IMR-90 (cell line): ENCODE results near the gene ERN1. TPM values are rescaled to one million over a fixed set of nuclear protein-coding genes. Genes with fewer than 3 reads are reported as not detected.

Source experiments
- ATAC-seq: fragments of 200-7000 bp; cut with Tn5 transposase; 2 replicates; pipeline ENCODE4 v1.9.1; 2020; ENCODE audit warnings: low read depth, mild to moderate bottlenecking, moderate library complexity
- BruUV-seq: library from RNA; stranded (reverse); fragments of 400-500 nt; replicated peaks from 2 replicates; lab custom pipeline; 2021; lab: Mats Ljungman, UMichigan
- CTCF ChIA-PET: fragments of 300-600 bp; formaldehyde crosslinking; extraction: SDS; loops from one replicate; lab custom pipeline; 2021; ENCODE audit warnings: antibody characterized with exemption; lab: Yijun Ruan, JAX
- POLR2A ChIA-PET: fragments of 300-600 bp; sonication (Branson Sonifier 250); formaldehyde crosslinking; loops from one replicate; lab custom pipeline; 2022; ENCODE audit warnings: antibody characterized with exemption; ENCODE audit not compliant: unreplicated experiment; lab: Charles Lee
- DNase-seq: peaks from one replicate; pipeline ENCODE4 v3.0.0; 2013
- H2AFZ ChIP-seq: replicated peaks from 2 replicates; pipeline ENCODE3; 2013; ENCODE audit warnings: low read length, mild to moderate bottlenecking; ENCODE audit not compliant: poor library complexity
- H2AK5ac ChIP-seq: 2 replicates; pipeline ENCODE4 v1.6.1; 2013; ENCODE audit warnings: low read depth, low read length, inconsistent platforms
- H2AK9ac ChIP-seq: replicated peaks from 2 replicates; pipeline ENCODE3; 2013; ENCODE audit warnings: mild to moderate bottlenecking, low read depth, low read length, moderate library complexity; ENCODE audit not compliant: poor library complexity
- H2BK120ac ChIP-seq: 2 replicates; pipeline ENCODE4 v1.6.1; 2013; ENCODE audit warnings: low read depth, low read length, inconsistent platforms
- H2BK15ac ChIP-seq: 3 replicates; pipeline ENCODE4 v1.6.1; 2013; ENCODE audit warnings: low read depth, low read length, inconsistent platforms
- H2BK20ac ChIP-seq: 2 replicates; pipeline ENCODE4 v1.6.1; 2013; ENCODE audit warnings: low read depth, mild to moderate bottlenecking, inconsistent platforms, low read length, moderate library complexity
- H2BK5ac ChIP-seq: 2 replicates; pipeline ENCODE4 v1.6.1; 2013; ENCODE audit warnings: mild to moderate bottlenecking, low read depth, low read length, inconsistent platforms; ENCODE audit not compliant: poor library complexity, severe bottlenecking
- H3K14ac ChIP-seq: replicated peaks from 2 replicates; pipeline ENCODE4 v1.6.1; 2013; ENCODE audit warnings: low read depth, low read length, inconsistent platforms
- H3K18ac ChIP-seq: 2 replicates; pipeline ENCODE4 v1.6.1; 2013; ENCODE audit warnings: low read depth, low read length, control low read depth
- H3K23ac ChIP-seq: 2 replicates; pipeline ENCODE4 v1.6.1; 2013; ENCODE audit warnings: low read depth, low read length, inconsistent platforms
- H3K27ac ChIP-seq: 2 replicates; pipeline ENCODE4 v1.5.1; 2013; ENCODE audit warnings: mild to moderate bottlenecking, control low read depth, low read length; ENCODE audit not compliant: insufficient read depth
- H3K27me3 ChIP-seq: 2 replicates; pipeline ENCODE4 v1.6.1; 2013; ENCODE audit warnings: low read length; ENCODE audit not compliant: control insufficient read depth, insufficient read depth
- H3K36me3 ChIP-seq: 2 replicates; pipeline ENCODE4 v1.6.1; 2013; ENCODE audit warnings: low read length, mixed read lengths; ENCODE audit not compliant: control insufficient read depth, insufficient read depth
- H3K4ac ChIP-seq: 2 replicates; pipeline ENCODE4 v1.6.1; 2013; ENCODE audit warnings: low read depth, low read length, inconsistent platforms
- H3K4me1 ChIP-seq: 2 replicates; pipeline ENCODE4 v1.6.1; 2013; ENCODE audit warnings: low read length, mixed read lengths; ENCODE audit not compliant: control insufficient read depth, insufficient read depth
- H3K4me2 ChIP-seq: 2 replicates; pipeline ENCODE4 v1.6.1; 2013; ENCODE audit warnings: low read depth, mild to moderate bottlenecking, control low read depth, low read length, moderate library complexity
- H3K4me3 ChIP-seq: 2 replicates; pipeline ENCODE4 v1.5.1; 2013; ENCODE audit warnings: low read depth, mild to moderate bottlenecking, control low read depth, low read length, moderate library complexity; ENCODE audit not compliant: insufficient read depth
- H3K56ac ChIP-seq: 2 replicates; pipeline ENCODE4 v1.6.1; 2013; ENCODE audit warnings: low read length, inconsistent platforms; ENCODE audit not compliant: insufficient read depth; ENCODE audit errors: extremely low read depth
- H3K79me1 ChIP-seq, 2 experiments: 2 replicates each; pipeline ENCODE4 v1.6.1; 2013; ENCODE audit warnings: low read length in 2 of 2, inconsistent platforms in 1 of 2, low read depth in 1 of 2
- H3K9ac ChIP-seq: 2 replicates; pipeline ENCODE4 v1.6.1; 2013; ENCODE audit warnings: low read depth, low read length, control low read depth
- H3K9me1 ChIP-seq: 2 replicates; pipeline ENCODE4 v1.6.1; 2013; ENCODE audit warnings: low read length, inconsistent platforms; ENCODE audit not compliant: insufficient read depth
- H3K9me3 ChIP-seq: 2 replicates; pipeline ENCODE4 v1.6.1; 2013; ENCODE audit warnings: low read length; ENCODE audit not compliant: control insufficient read depth, insufficient read depth
- H4K20me1 ChIP-seq: 2 replicates; pipeline ENCODE4 v1.6.1; 2013; ENCODE audit warnings: low read length, inconsistent platforms; ENCODE audit not compliant: insufficient read depth
- H4K5ac ChIP-seq: 2 replicates; pipeline ENCODE4 v1.6.1; 2013; ENCODE audit warnings: mild to moderate bottlenecking, low read depth, low read length, control low read depth
- H4K8ac ChIP-seq, 2 experiments: 2 replicates each; pipeline ENCODE4 v1.6.1; 2013; ENCODE audit warnings: low read depth in 2 of 2, low read length in 2 of 2, control low read depth in 1 of 2, inconsistent platforms in 1 of 2
- H4K91ac ChIP-seq: 2 replicates; pipeline ENCODE4 v1.6.1; 2013; ENCODE audit warnings: low read depth, low read length, inconsistent platforms; ENCODE audit not compliant: insufficient read depth
- CEBPB ChIP-seq: IDR thresholded peaks from 2 replicates; pipeline ENCODE4 v1.6.1; 2012; ENCODE audit warnings: low read depth, low read length, improper control_type of control experiment
- FOS ChIP-seq: fragments of 150-350 bp; IDR thresholded peaks from 2 replicates; pipeline ENCODE4 v1.6.1; 2016; ENCODE audit warnings: low read depth, low read length
- MAFK ChIP-seq: IDR thresholded peaks from 2 replicates; pipeline ENCODE4 v1.6.1; 2012; ENCODE audit warnings: low read depth, low read length, improper control_type of control experiment
- MAZ ChIP-seq: IDR thresholded peaks from 2 replicates; pipeline ENCODE4 v1.6.1; 2012; ENCODE audit warnings: low read depth, mild to moderate bottlenecking, low read length, improper control_type of control experiment, moderate library complexity, borderline replicate concordance
- WGBS, 2 experiments: methylation state at CpG; one replicate each; pipeline versions ENCODE4 v1.1.5 to v1.1.7; 2013; ENCODE audit warnings: missing lambda C conversion rate in 2 of 2; ENCODE audit not compliant: insufficient read length in 1 of 2; ENCODE audit errors: extremely low coverage in 2 of 2; 5-methylcytosine and 5-hydroxymethylcytosine counted together
- dilution Hi-C: fragments of 300-500 bp; cut with HindIII; formaldehyde crosslinking; loops from one replicate; pipeline ENCODE4 v1.14.3; 2018; ENCODE audit warnings: low sequenced_read_pairs; ENCODE audit not compliant: unreplicated experiment
- in situ Hi-C: fragments of 300-500 bp; cut with MboI; formaldehyde crosslinking; loops from 3 replicates; pipeline ENCODE4 v1.14.3; 2019; ENCODE audit warnings: low sequenced_read_pairs, inconsistent platforms, mixed read lengths
- intact Hi-C: fragments of 100-400 bp; cut with micrococcal nuclease; formaldehyde crosslinking; loops from 2 replicates; pipeline ENCODE4 v1.10.0; 2022
- polyA plus RNA-seq, 3 experiments: library from polyadenylated mRNA; depleted of rRNA; stranded (reverse); fragments of >200 nt; gene quantifications; 2 replicates each; pipeline ENCODE4 v1.2.3, GENCODE V29; 2012; ENCODE audit warnings: low replicate concordance in 1 of 3
- total RNA-seq: library from RNA; depleted of rRNA; stranded (reverse); fragments of >200 nt; gene quantifications from 2 replicates; pipeline ENCODE4 v1.2.3, GENCODE V29; 2012
- TF ChIP-seq, protein P1 (sequence below): fragments of 150-350 bp; IDR thresholded peaks from 2 replicates; pipeline ENCODE4 v1.6.1; 2017; ENCODE audit warnings: mild to moderate bottlenecking, antibody characterized with exemption, low read length, low read depth

The ERN1 gene
- total and polyA plus RNA-seq, 2 of the 4 experiments (the other 2 are of a cell fraction), result 2.7 to 4.1 TPM

- no peak overlapping the region for H4K91ac ChIP-seq
- H3K36me3 ChIP-seq, result no peaks in the 10 kb centered on the region
- no peak for TF ChIP-seq MAZ
- no peak for TF ChIP-seq FOS
- TF ChIP-seq MAFK, result no peak
- TF ChIP-seq, protein P1, sequence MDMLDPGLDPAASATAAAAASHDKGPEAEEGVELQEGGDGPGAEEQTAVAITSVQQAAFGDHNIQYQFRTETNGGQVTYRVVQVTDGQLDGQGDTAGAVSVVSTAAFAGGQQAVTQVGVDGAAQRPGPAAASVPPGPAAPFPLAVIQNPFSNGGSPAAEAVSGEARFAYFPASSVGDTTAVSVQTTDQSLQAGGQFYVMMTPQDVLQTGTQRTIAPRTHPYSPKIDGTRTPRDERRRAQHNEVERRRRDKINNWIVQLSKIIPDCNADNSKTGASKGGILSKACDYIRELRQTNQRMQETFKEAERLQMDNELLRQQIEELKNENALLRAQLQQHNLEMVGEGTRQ, result no peak
- no peak for TF ChIP-seq CEBPB
- H2AK9ac ChIP-seq, result no peak overlapping the region
- H2BK120ac ChIP-seq, result no peak overlapping the region
- POLR2A ChIA-PET, result no interaction called here
- intact Hi-C loops, result no loop called here
- H4K20me1 ChIP-seq, result no peaks in the 10 kb centered on the region
- no peak overlapping the region for H3K14ac ChIP-seq
- no peak overlapping the region for H3K4ac ChIP-seq
- no peak overlapping the region for H3K56ac ChIP-seq
- H2BK5ac ChIP-seq, result no peak overlapping the region
- DNase-seq (no peak), ATAC-seq (no peak)
- H4K8ac ChIP-seq, result no peak overlapping the region
- BruUV-seq, result no TSS peak
- in situ Hi-C loops, result no loop called here
- H3K9me3 ChIP-seq, result no peaks in the 10 kb centered on the region
- H2BK15ac ChIP-seq, result no peak overlapping the region
- H3K4me2 ChIP-seq, result no peak overlapping the region
- no peaks in the 10 kb centered on the region for H3K79me1 ChIP-seq
- no peak overlapping the region for H2AK5ac ChIP-seq
- H2BK20ac ChIP-seq, result no peak overlapping the region
- CTCF ChIA-PET, result no interaction called here
- no peak overlapping the region for H3K4me3 ChIP-seq
- H3K4me1 ChIP-seq, result no peaks in the 10 kb centered on the region
- H4K5ac ChIP-seq, result no peak overlapping the region
- H3K27ac ChIP-seq, result no peak overlapping the region
- dilution Hi-C loops, result no loop called here
- no peak overlapping the region for H3K18ac ChIP-seq
- no peak overlapping the region for H3K23ac ChIP-seq
- no peaks in the 10 kb centered on the region for H3K27me3 ChIP-seq
- H2AFZ ChIP-seq, result no peak overlapping the region
- H3K9ac ChIP-seq, result no peak overlapping the region
- WGBS, 2 experiments, result no CpG with 5 or more reads among the region's 6 CpGs
- H3K9me1 ChIP-seq, result no peaks in the 10 kb centered on the region
Measured at GRCh38 chr17:64139542-64139941, 9.6 kb upstream of the ERN1 start.
